ENCODE data around the gene NOB1. TPM values are rescaled to one million over a fixed set of nuclear protein-coding genes. Genes with fewer than 3 reads are reported as not detected.

Gene NOB1
- total RNA-seq, 2 experiments from 2014 or later: 60.6 to 62.5 TPM

- CTCF ChIA-PET: no interaction called here
- peaks cover 39% of the 10 kb centered on the region for H3K36me3 Mint-ChIP-seq (ENCODE audit: low read depth)
- POLR2A ChIA-PET: no interaction called here
- H3K27ac Mint-ChIP-seq: peak overlapping the region; percentile 3
- no peak for DNase-seq
- H3K9me3 Mint-ChIP-seq: no peaks in the 10 kb centered on the region
- H3K27me3 Mint-ChIP-seq: no peaks in the 10 kb centered on the region
- H3K4me1 Mint-ChIP-seq: peaks cover 7% of the 10 kb centered on the region
- no peak overlapping the region for H3K4me3 Mint-ChIP-seq
These were observed 62.5 kb downstream of the NOB1 start for GRCh38 chr16:69691980-69692911.

Other genes with a start within 250 kb of the NOB1 start
- 10 to 100 TPM; 19.7 to 21.3 TPM for gene NFAT5, start 189.0 kb downstream of the NOB1 start, total RNA-seq
- 10 to 100 TPM; 31.2 to 35.6 TPM for gene NQO1, start 28.4 kb downstream of the NOB1 start, total RNA-seq
- gene WWP2, start 7.4 kb upstream of the NOB1 start, total RNA-seq: 10 to 100 TPM; 59.4 to 61.6 TPM
- gene CLEC18A, start 196.4 kb upstream of the NOB1 start, total RNA-seq: 1 to 10 TPM; 1.6 to 2.0 TPM

Measured in activated CD4-positive, alpha-beta memory T cell treated with anti-CD3 and anti-CD28 coated beads, Interleukin-2, amount 10 ng/mL, durations not matched to agents 7 days and 5 days (primary cell).